CD4-positive, alpha-beta memory T cell (primary cell): ENCODE data around the gene TAF1B. TPM values are rescaled to one million over a fixed set of nuclear protein-coding genes. Genes with fewer than 3 reads are reported as not detected.

Source experiments
- CTCF ChIA-PET: fragments of 350-600 bp; sonication (Branson Sonifier 250); formaldehyde crosslinking; loops from one replicate; lab custom pipeline; 2021; ENCODE audit warnings: inconsistent platforms; ENCODE audit not compliant: partially characterized antibody; lab: Charles Lee
- POLR2A ChIA-PET: fragments of 350-600 bp; sonication (Branson Sonifier 250); formaldehyde crosslinking; loops from one replicate; lab custom pipeline; 2021; ENCODE audit not compliant: partially characterized antibody; lab: Charles Lee
- DNase-seq, 5 donors: peaks; one replicate each; pipeline versions ENCODE4 v3.0.0 to v3.0.0-alpha.2; 2020 to 2022; ENCODE audit warnings: mixed read lengths in 1 of 5
- H3K27ac ChIP-seq: one replicate; pipeline ENCODE4 v1.7.0; 2013; ENCODE audit warnings: low read depth, low read length
- H3K27me3 ChIP-seq: 2 replicates; pipeline ENCODE4 v1.7.0; 2013; ENCODE audit warnings: mild to moderate bottlenecking, low read length, moderate library complexity; ENCODE audit not compliant: insufficient read depth
- H3K36me3 ChIP-seq: 2 replicates; pipeline ENCODE4 v1.7.0; 2013; ENCODE audit warnings: mild to moderate bottlenecking, low read length, moderate library complexity; ENCODE audit not compliant: insufficient read depth
- H3K4me1 ChIP-seq: 2 replicates; pipeline ENCODE4 v1.7.0; 2013; ENCODE audit warnings: mild to moderate bottlenecking, low read length, moderate library complexity; ENCODE audit not compliant: insufficient read depth
- H3K4me3 ChIP-seq, 2 donors: one replicate each; pipeline ENCODE4 v1.7.0; 2013; ENCODE audit warnings: low read length in 2 of 2, mild to moderate bottlenecking in 1 of 2
- H3K9me3 ChIP-seq, 2 donors: one replicate each; pipeline ENCODE4 v1.7.0; 2013; ENCODE audit warnings: low read length in 2 of 2, control low read depth in 1 of 2; ENCODE audit not compliant: control insufficient read depth in 1 of 2
- H3K27ac Mint-ChIP-seq, 7 donors: one replicate each; pipeline ENCODE4 v1.8.0; 2020 to 2021; ENCODE audit warnings: mixed read lengths in 7 of 7, mild to moderate bottlenecking in 6 of 7, inconsistent platforms in 3 of 7, moderate library complexity in 3 of 7
- H3K27me3 Mint-ChIP-seq, 2 donors: one replicate each; pipeline ENCODE4 v1.8.0; 2020 to 2021; ENCODE audit warnings: mixed read lengths in 2 of 2
- H3K36me3 Mint-ChIP-seq, 2 donors: one replicate each; pipeline ENCODE4 v1.8.0; 2020 to 2021; ENCODE audit warnings: mixed read lengths in 2 of 2, inconsistent platforms in 1 of 2, mild to moderate bottlenecking in 1 of 2
- H3K4me1 Mint-ChIP-seq, 4 donors: one replicate each; pipeline ENCODE4 v1.8.0; 2020 to 2021; ENCODE audit warnings: mixed read lengths in 4 of 4, mild to moderate bottlenecking in 1 of 4
- H3K4me3 Mint-ChIP-seq, 8 donors: one replicate each; pipeline ENCODE4 v1.8.0; 2020 to 2021; ENCODE audit warnings: mixed read lengths in 8 of 8, mild to moderate bottlenecking in 7 of 8, moderate library complexity in 6 of 8, inconsistent platforms in 3 of 8
- H3K9me3 Mint-ChIP-seq, 8 donors: one replicate each; pipeline ENCODE4 v1.8.0; 2020 to 2021; ENCODE audit warnings: mixed read lengths in 8 of 8, mild to moderate bottlenecking in 5 of 8, inconsistent platforms in 3 of 8, moderate library complexity in 1 of 8
- intact Hi-C: fragments of 100-400 bp; cut with micrococcal nuclease; formaldehyde crosslinking; loops from one replicate; pipeline ENCODE4 v1.15.1; 2023
- polyA plus RNA-seq, 2 donors: library from polyadenylated mRNA; unstranded; fragments of 300-500 nt; fragmentation: Illumina TruSeq; gene quantifications; one replicate each; pipeline ENCODE4 v1.2.3, GENCODE V29; 2021
- total RNA-seq, 2 experiments: library from RNA; stranded (reverse); gene quantifications; one replicate each; pipeline ENCODE4 v1.2.3, GENCODE V29; 2021

Gene TAF1B
- total and polyA plus RNA-seq, 4 experiments from 2014 or later, result 4.1 to 23.9 (median 17.8) TPM

DNA sequence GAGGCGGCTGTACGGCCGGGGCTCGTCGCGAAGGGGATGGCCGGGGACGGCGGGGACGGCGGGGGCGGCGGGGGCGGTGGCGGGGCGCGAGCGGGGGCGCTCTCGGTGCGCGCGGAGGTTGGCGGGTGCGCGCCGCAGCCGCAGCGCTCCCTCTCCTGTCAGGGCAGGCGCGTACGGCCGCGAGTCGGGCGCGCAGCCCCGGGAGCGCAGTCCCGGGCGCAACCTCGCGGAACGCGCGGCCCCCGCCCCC, 107.9 kb downstream of the TAF1B start:
- H3K27ac ChIP-seq, result peak overlapping the region; percentile 51
- peaks cover 7 to 18% of the 10 kb centered on the region in 2 donors for H3K27me3 Mint-ChIP-seq
- no peaks in the 10 kb centered on the region for H3K9me3 ChIP-seq
- intact Hi-C loops, result loop anchor here (1.0 to 5.0 kb wide), 5 partner anchors 93 to 1391 kb away; partner anchors contain the start of genes ADAM17, ODC1, ROCK2 and TAF1B
- H3K4me1 ChIP-seq, result peaks cover 13% of the 10 kb centered on the region
- H3K4me1 Mint-ChIP-seq, result peaks cover 0 to 5% (median 4%) of the 10 kb centered on the region in 4 donors
- POLR2A ChIA-PET, result interaction anchor here (0.9 to 1.3 kb wide), 2 partner anchors 35 to 107 kb away, joined by 3 to 5 read pairs; partner anchors contain the start of gene TAF1B
- peak overlapping the region in 4 of 8 donors; percentile 73 to 86 (median 76) for H3K4me3 Mint-ChIP-seq
- peak overlapping the region in 1 of 7 donors; percentile 57 for H3K27ac Mint-ChIP-seq
- peaks cover 0 to 4% (median 0%) of the 10 kb centered on the region in 8 donors for H3K9me3 Mint-ChIP-seq
- no peaks in the 10 kb centered on the region for H3K27me3 ChIP-seq
- no peak for DNase-seq
- peak overlapping the region in 1 of 2 donors; percentile 58 for H3K4me3 ChIP-seq
- CTCF ChIA-PET, result no interaction called here
- H3K36me3 ChIP-seq, result no peaks in the 10 kb centered on the region
- H3K36me3 Mint-ChIP-seq, result no peaks in the 10 kb centered on the region

DNA sequence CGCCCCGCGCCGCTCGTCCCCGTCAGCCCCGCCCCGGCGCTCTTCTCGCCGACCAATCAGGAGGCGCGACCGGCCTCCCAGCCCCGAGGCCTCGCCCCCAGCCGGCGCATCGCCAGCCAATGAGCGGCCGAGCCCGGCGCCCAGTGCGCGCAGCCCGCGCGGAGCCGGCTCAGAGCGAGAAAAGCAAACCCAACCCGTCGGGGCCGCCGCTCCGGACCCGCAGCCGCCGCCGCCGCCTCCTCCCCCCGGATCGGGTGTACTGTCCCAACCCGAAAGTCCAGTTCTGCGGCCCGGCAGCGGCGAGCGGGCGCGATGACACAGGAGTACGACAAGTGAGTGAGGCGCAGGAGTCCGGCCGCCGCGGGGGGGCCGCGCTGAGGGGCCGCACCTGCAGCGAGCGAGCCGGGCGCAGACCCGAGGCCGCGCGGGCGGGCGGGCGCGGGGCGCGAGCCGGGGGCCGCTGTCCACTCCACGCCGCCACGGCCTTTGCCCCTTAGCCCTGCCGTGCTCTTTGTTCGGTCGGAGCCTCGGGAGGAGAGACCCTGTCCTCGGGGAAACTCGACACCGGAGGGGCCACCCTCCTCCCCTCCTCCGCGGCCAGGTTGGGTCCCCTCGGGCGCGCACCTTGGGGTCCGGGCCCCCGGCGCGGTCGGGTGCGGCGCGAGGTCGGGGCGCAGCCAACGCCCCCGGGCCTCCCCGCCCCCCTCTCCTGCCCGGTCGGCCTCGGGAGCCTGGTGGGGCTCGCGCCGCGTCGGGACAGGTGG, 108.4 kb downstream of the TAF1B start, which contains the start of gene GRHL1:
TSS of gene GRHL1 (plus strand) at position 172 of the 764 bp plus-strand sequence. CDS start at position 313, 141 bp downstream.
- peak; percentile 85 to 92 (median 91) for DNase-seq
- intact Hi-C loops, result loop anchor here (1.0 to 5.0 kb wide), 5 partner anchors 93 to 1391 kb away; partner anchors contain the start of genes ADAM17, ODC1, ROCK2 and TAF1B
- Mint-ChIP-seq H3K27me3 (peaks cover 7 to 15% of the 10 kb centered on the region in 2 donors), H3K9me3 (peaks cover 0 to 4% (median 0%) of the 10 kb centered on the region in 8 donors), H3K4me1 (peaks cover 0 to 5% (median 4%) of the 10 kb centered on the region in 4 donors), H3K4me3 (peak within 1 kb of the TSS; percentile 80 to 91 (median 88)), H3K36me3 (no peaks in the 10 kb centered on the region), H3K27ac (peak within 1 kb of the TSS; percentile 15 to 73 (median 61))
- ChIA-PET CTCF (interaction anchor here (1.3 kb wide), 1 partner anchor 33 kb away, joined by 3 read pairs; no protein-coding TSS in a partner anchor), POLR2A (interaction anchor here (1.3 kb wide), 1 partner anchor 108 kb away, joined by 5 read pairs; the partner anchor contains the start of gene TAF1B)
- peaks cover 13% of the 10 kb centered on the region for H3K4me1 ChIP-seq
- peak within 1 kb of the TSS; percentile 51 for H3K27ac ChIP-seq
- H3K4me3 ChIP-seq, result peak within 1 kb of the TSS in 1 of 2 donors; percentile 58
- no peaks in the 10 kb centered on the region for H3K27me3 ChIP-seq
- no peaks in the 10 kb centered on the region for H3K36me3 ChIP-seq
- no peaks in the 10 kb centered on the region for H3K9me3 ChIP-seq

DNA sequence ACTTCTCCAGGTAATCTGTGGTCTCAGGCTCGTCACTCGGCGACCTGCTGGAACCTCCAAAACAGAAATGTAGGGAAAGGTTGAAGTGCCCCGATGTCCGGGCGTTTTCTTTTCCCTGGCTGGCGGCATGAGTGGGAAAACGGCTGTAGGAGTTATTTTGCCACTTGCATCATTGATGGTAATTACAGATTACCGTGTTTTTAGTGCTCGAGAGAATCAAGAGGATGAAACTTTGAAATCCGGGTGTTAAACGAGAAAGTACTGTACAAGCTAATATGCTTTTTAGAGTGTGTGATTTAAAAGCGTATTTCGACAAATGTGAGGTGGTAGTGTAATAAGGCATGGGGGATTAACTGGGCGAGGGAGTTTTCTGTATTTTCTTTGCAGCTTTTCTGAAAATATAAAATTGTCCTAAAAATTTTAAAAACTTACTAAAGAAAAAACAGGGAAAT, 109.0 kb downstream of the TAF1B start:
- Histone ChIP-seq H3K4me1 (peaks cover 13% of the 10 kb centered on the region), H3K36me3 (no peaks in the 10 kb centered on the region), H3K9me3 (no peaks in the 10 kb centered on the region), H3K4me3 (peak overlapping the region in 1 of 2 donors; percentile 47), H3K27me3 (no peaks in the 10 kb centered on the region), H3K27ac (no peak overlapping the region)
- DNase-seq, result no peak
- H3K4me3 Mint-ChIP-seq, result peak overlapping the region; percentile 49 to 87 (median 80)
- peak overlapping the region in 6 of 7 donors; percentile 3 to 73 (median 20) for H3K27ac Mint-ChIP-seq
- H3K27me3 Mint-ChIP-seq, result peaks cover 7 to 15% of the 10 kb centered on the region in 2 donors
- ChIA-PET POLR2A (no interaction called here), CTCF (interaction anchor here (1.3 kb wide), 1 partner anchor 32 kb away, joined by 3 read pairs; no protein-coding TSS in a partner anchor)
- intact Hi-C loops, result loop anchor here (5.0 kb wide), 1 partner anchor 1390 kb away; the partner anchor contains the start of gene ROCK2
- H3K4me1 Mint-ChIP-seq, result peaks cover 0 to 5% (median 4%) of the 10 kb centered on the region in 4 donors
- no peaks in the 10 kb centered on the region for H3K36me3 Mint-ChIP-seq
- peaks cover 0 to 4% (median 0%) of the 10 kb centered on the region in 8 donors for H3K9me3 Mint-ChIP-seq

DNA sequence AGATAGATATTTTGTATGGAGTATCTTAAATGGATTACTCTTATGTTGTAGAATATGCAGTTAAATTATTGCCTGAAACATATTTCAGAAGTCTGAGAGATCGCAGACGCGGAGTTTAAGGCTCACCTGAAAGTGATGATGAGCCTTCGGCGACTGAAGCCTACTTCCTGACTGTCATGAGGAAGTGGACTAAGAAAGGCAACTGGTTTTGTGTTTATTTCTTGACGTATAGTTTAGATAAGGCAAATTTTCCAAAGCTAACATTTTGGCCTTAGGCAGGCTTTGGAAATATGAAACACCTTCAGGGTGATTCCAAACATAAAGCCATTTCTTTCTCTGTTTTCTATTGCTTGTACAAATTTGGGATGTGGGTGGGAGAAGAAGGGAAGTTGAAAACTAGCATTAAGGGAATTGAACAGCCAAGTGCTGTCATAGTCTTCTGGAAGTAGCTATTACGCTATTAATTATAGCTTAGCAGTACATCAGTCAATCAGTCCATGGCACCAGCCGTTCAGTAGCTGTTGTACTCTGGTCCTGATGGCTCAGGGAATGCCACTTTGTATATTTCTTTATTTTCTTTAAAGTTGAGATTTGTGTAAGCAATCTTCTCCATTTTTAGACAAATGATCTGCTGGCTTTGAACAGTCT, 109.7 kb downstream of the TAF1B start:
- no peak for DNase-seq
- peak overlapping the region; percentile 11 to 87 (median 66) for H3K4me3 Mint-ChIP-seq
- Histone ChIP-seq H3K36me3 (no peaks in the 10 kb centered on the region), H3K27me3 (no peaks in the 10 kb centered on the region), H3K4me3 (no peak overlapping the region), H3K27ac (no peak overlapping the region), H3K4me1 (peaks cover 13% of the 10 kb centered on the region), H3K9me3 (no peaks in the 10 kb centered on the region)
- H3K27ac Mint-ChIP-seq, result peak overlapping the region in 1 of 7 donors; percentile 25
- no peaks in the 10 kb centered on the region for H3K36me3 Mint-ChIP-seq
- peaks cover 10 to 18% of the 10 kb centered on the region in 2 donors for H3K27me3 Mint-ChIP-seq
- ChIA-PET POLR2A (no interaction called here), CTCF (interaction anchor here (1.0 to 1.3 kb wide), 2 partner anchors 11 to 31 kb away, joined by 3 read pairs; no protein-coding TSS in a partner anchor)
- H3K9me3 Mint-ChIP-seq, result peaks cover 0 to 4% (median 0%) of the 10 kb centered on the region in 8 donors
- peaks cover 0 to 5% (median 4%) of the 10 kb centered on the region in 4 donors for H3K4me1 Mint-ChIP-seq
- intact Hi-C loops, result loop anchor here (5.0 kb wide), 1 partner anchor 1389 kb away; the partner anchor contains the start of gene ROCK2

DNA sequence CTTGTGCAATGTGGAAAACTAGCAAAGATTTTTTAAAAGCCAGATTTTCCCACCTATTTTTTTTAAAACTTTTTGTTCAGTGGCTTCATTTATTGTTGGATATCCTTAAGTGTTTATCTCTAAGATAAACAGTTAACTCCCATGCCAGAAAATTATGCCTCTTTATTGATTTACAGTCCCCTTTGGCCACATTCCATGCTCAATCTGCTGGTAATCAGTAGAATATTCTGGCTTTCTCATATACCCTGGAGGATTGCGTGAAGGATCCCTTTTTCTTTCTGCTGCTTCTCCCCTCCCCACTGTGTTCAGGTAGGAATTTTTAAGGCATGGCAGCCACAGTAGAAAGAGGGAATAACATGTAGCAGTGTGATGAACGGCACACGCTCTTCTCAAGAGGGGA, 110.9 kb downstream of the TAF1B start:
- no peaks in the 10 kb centered on the region for H3K27me3 ChIP-seq
- peaks cover 0 to 5% (median 4%) of the 10 kb centered on the region in 4 donors for H3K4me1 Mint-ChIP-seq
- peaks cover 0 to 4% (median 0%) of the 10 kb centered on the region in 8 donors for H3K9me3 Mint-ChIP-seq
- no peak overlapping the region for H3K27ac Mint-ChIP-seq
- no peaks in the 10 kb centered on the region for H3K36me3 Mint-ChIP-seq
- ChIA-PET CTCF (no interaction called here), POLR2A (no interaction called here)
- DNase-seq, result no peak
- H3K4me1 ChIP-seq, result peaks cover 13% of the 10 kb centered on the region
- H3K4me3 ChIP-seq, result no peak overlapping the region
- intact Hi-C loops, result loop anchor here (5.0 kb wide), 1 partner anchor 1388 kb away; the partner anchor contains the start of gene ROCK2
- H3K9me3 ChIP-seq, result no peaks in the 10 kb centered on the region
- no peaks in the 10 kb centered on the region for H3K36me3 ChIP-seq
- H3K27me3 Mint-ChIP-seq, result peaks cover 12 to 15% of the 10 kb centered on the region in 2 donors
- no peak overlapping the region for H3K4me3 Mint-ChIP-seq
- H3K27ac ChIP-seq, result no peak overlapping the region

DNA sequence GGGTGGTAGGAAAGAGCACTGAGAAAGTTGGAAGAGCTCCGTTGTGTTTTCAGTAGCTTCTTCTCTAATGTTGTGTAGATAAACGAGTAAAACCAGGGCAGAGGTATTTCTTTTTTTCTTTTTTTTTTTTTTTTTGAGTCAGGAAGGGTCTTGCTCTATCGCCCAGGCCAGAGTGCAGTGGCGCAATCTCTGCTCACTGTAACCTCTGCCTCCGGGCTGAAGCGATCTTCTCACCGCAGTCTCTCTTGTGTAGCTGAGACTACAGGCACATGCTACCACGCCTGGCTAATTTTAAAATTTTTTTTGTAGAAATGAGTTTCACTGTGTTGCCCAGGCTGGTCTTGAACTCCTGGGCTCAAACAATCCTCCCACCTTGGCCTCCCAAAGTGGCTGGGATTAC, 114.8 kb downstream of the TAF1B start:
- Mint-ChIP-seq H3K36me3 (no peaks in the 10 kb centered on the region), H3K9me3 (no peaks in the 10 kb centered on the region), H3K27ac (no peak overlapping the region), H3K27me3 (peaks cover 5 to 10% of the 10 kb centered on the region in 2 donors), H3K4me1 (no peaks in the 10 kb centered on the region), H3K4me3 (no peak overlapping the region)
- CTCF ChIA-PET, result interaction anchor here (0.6 kb wide), 1 partner anchor 11 kb away, joined by 3 read pairs; no protein-coding TSS in a partner anchor
- no peak overlapping the region for H3K27ac ChIP-seq
- POLR2A ChIA-PET, result no interaction called here
- no peaks in the 10 kb centered on the region for H3K9me3 ChIP-seq
- DNase-seq, result no peak
- intact Hi-C loops, result no loop called here
- H3K4me3 ChIP-seq, result no peak overlapping the region
- no peaks in the 10 kb centered on the region for H3K4me1 ChIP-seq
- H3K36me3 ChIP-seq, result no peaks in the 10 kb centered on the region
- H3K27me3 ChIP-seq, result no peaks in the 10 kb centered on the region
